HG02870 (cell line): ENCODE data around the gene SPIB.
"Not testable (repeated sequence)": the region's sequence is repeated elsewhere in the genome, so short reads cannot be mapped to it uniquely, and the experiment has no call there.

Experiments
- ATAC-seq: cut with Tn5 transposase; IDR thresholded peaks from one replicate; pipeline ENCODE4 v1.9.1; 2021; ENCODE audit warnings: mild to moderate bottlenecking, moderate library complexity; ENCODE audit not compliant: unreplicated experiment

The SPIB gene

DNA sequence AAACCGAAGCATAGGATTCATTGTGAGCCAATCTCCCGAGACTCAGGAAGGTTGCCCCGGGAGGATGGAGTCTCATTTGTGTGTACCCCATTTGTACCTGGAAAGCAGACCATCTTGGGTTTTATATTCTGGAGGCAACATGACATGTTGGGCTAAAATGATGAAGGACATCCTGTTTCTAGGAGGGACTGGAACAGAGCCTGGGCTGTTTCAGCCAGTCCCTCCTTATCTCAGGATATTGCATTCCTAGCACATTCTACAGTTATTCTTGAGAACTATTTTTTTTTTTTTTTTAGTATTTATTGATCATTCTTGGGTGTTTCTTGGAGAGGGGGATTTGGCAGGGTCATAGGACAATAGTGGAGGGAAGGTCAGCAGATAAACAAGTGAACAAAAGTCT, 28.4 kb upstream of the SPIB start:
- not testable (repeated sequence) for ATAC-seq

GRCh38 chr19:50390952-50391351, 27.8 kb upstream of the SPIB start:
- ATAC-seq, result not testable (repeated sequence)

DNA sequence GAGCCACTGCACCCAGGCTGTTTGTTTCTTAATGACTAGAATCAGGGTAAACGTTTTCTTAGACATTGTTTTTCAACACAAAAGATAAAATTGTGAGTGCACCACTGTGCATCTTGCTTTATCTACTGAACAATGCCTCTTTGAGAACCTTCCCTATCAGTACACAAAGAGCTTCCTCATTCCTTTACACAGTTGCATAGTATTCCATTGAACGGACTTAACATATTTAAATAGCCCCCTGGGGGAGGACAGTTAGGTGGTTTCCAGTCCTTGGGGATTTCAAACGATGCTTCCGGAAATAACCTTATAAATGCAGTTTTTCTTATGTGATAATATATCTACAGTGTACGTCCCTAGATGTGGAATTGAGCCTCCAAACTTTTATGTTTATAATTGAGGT, 26.0 kb upstream of the SPIB start:
- no peak for ATAC-seq

DNA sequence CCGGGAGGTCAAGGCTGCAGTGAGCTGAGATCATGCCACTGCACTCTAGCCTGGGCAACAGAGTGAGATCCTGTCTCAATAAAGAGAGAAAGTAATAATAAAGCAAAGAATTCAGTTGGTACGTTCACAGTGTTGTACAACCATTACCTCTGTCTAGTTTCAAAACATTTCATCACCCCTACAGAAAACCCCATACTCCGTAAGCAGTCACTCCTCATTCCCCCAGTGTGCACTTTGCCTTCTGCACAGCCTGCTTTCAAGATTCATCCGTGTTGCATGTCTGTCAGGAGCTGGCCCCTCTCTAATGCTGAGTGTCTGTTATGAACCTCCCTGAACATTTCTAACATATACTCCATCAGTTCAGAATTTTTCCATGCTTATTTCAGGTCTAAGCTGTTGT, 25.1 kb upstream of the SPIB start:
- no peak for ATAC-seq

GRCh38 chr19:50394017-50394416, 24.7 kb upstream of the SPIB start:
- no peak for ATAC-seq

- ATAC-seq, result no peak
Observed at GRCh38 chr19:50398675-50399367, 19.9 kb upstream of the SPIB start.

DNA sequence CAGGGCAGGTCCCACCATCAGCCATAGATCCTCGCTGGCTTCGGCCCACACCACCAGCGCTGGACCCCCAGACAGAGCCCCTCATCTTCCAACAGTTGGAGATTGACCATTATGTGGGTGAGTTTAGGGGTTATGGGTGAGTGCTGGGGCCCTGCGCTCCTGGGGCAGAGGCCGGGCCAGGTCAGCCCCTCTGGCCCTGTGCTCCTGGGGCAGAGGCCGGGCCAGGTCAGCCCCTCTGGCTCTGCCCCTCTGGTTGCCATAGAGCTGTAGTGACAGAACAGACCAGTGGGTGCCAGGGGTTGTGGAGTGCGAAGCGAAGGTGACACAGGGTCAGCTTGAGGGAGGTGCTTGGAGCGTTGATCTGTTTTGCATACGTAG, 19.4 kb upstream of the SPIB start:
- ATAC-seq, result no peak

GRCh38 chr19:50401605-50402450, 16.9 kb upstream of the SPIB start:
- no peak for ATAC-seq

- ATAC-seq, result no peak
Observed at GRCh38 chr19:50402544-50403301, 16.0 kb upstream of the SPIB start.

- ATAC-seq, result no peak
Observed at GRCh38 chr19:50406156-50406820, 12.4 kb upstream of the SPIB start.

DNA sequence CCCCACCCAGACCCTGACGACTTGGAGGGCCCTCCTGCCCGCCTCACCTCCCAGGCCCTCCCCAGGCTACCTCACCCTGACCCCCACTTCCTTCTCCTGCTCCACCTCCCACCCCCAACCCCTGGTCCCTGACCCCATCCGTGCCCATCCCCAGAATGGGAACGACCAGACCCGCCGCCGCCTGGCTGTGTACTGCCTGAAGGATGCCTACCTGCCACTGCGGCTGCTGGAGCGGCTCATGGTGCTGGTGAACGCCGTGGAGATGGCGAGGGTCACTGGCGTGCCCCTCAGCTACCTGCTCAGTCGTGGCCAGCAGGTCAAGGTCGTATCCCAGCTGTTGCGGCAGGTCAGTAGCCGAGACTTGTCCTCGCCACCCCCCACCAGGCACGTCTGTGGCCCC, 11.9 kb upstream of the SPIB start:
- no peak for ATAC-seq

- ATAC-seq, result no peak
Observed at GRCh38 chr19:50409347-50409746, 9.4 kb upstream of the SPIB start.

- no peak for ATAC-seq
Observed at GRCh38 chr19:50410109-50410508, 8.6 kb upstream of the SPIB start.

DNA sequence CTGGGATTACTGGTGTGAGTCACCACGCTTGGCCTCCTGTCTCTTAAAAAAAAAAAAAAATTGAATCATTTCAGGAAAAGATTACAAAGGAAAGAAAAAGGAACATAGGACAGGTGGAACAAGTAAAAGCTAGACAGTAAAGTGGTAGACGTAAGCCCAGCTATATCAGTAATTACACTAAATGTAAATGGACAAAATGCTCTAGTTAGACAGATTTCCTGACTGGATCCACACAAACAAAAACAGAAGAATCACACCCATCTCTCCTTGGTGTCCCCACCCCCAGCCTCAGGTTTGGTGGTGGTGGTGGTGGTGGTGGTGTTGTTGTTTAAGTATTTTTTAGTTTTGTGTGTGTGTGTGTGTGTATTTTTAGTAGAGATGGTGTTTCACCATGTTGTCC, 6.3 kb upstream of the SPIB start:
- ATAC-seq, result no peak

DNA sequence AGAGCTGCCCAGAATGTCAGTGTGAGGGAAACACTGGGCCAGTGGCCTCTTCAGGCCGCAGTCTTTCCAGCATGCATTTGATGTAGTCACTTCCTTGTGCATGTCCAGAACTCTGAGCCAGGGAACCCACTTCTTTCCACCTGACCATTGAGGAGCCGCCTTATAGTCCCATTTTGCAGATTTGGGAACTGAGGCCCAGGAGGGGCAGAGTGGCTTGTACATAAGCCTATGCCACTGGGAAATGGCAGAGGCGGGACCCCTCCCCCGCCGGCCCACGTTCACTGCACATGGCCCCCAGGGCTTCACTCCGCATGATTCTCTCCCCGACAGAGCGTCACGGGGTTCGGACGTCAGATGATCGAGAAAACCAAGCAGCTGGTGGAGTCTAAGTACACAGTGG, 5.6 kb upstream of the SPIB start:
- no peak for ATAC-seq

DNA sequence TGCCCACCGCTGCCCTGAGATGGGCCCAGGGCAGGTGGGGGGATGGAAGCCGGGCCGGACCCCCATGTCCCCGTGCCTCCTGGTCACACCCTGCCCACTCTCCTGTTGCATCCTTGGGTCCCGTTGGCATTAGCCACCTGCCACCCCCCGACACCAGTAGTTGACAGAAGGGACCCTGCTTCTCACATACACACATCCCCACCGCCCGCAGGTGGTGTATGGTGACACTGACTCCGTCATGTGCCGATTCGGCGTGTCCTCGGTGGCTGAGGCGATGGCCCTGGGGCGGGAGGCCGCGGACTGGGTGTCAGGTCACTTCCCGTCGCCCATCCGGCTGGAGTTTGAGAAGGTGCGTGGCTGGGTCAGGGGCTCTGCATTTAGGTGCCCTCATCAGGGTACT, 5.2 kb upstream of the SPIB start:
- no peak for ATAC-seq

- ATAC-seq, result no peak
Observed at GRCh38 chr19:50414864-50415660, 3.7 kb upstream of the SPIB start.

GRCh38 chr19:50415661-50416033, 3.1 kb upstream of the SPIB start:
- peak; percentile 38 for ATAC-seq

GRCh38 chr19:50416034-50416977, 2.4 kb upstream of the SPIB start:
- ATAC-seq, result no peak
